Body of pancreas (tissue), 4 donors: ENCODE data around the gene ARHGAP26. TPM values are rescaled to one million over a fixed set of nuclear protein-coding genes. Genes with fewer than 3 reads are reported as not detected.

ENCODE experiments used
- ATAC-seq: fragments of 150-250 bp; one replicate; pipeline ENCODE4 v1.9.1; 2016
- DNase-seq, 4 donors: peaks; one replicate each; pipeline ENCODE4 v3.0.0-alpha.2; 2019
- H3K27ac ChIP-seq, 4 donors: fragments of 200-600 bp; sonication (generic); 1 replicate in 3 of 4; 2 replicates in 1 of 4; pipeline versions ENCODE4 v1.5.1 to v1.6.1; 2016 to 2019; ENCODE audit warnings: mild to moderate bottlenecking in 1 of 4, mixed read lengths in 1 of 4, moderate library complexity in 1 of 4
- H3K27me3 ChIP-seq, 2 donors: fragments of 200-600 bp; sonication (generic); one replicate each; pipeline ENCODE4 v1.6.0; 2016; ENCODE audit warnings: mild to moderate bottlenecking in 1 of 2
- H3K36me3 ChIP-seq, 2 donors: fragments of 200-600 bp; sonication (generic); replicated peaks in 1 of 2; 2 replicates each; pipeline ENCODE4 v1.5.1; 2016; ENCODE audit warnings: low read depth in 2 of 2; ENCODE audit not compliant: insufficient read depth in 1 of 2
- H3K4me1 ChIP-seq: fragments of 200-600 bp; sonication (generic); one replicate; pipeline ENCODE4 v1.6.0; 2016
- H3K4me3 ChIP-seq, 2 donors: fragments of 200-600 bp; sonication (generic); 1 replicate in 1 of 2; 2 replicates in 1 of 2; pipeline ENCODE4 v1.5.1; 2016 to 2019
- H3K9me3 ChIP-seq, 3 donors: fragments of 200-600 bp; sonication (generic); 1 replicate in 2 of 3; 2 replicates in 1 of 3; pipeline ENCODE4 v1.5.1; 2016
- POLR2A ChIP-seq, 3 donors: fragments of 450-650 bp; IDR thresholded peaks; one replicate each; pipeline ENCODE4 v1.6.1; 2016; ENCODE audit warnings: antibody characterized with exemption in 3 of 3, mild to moderate bottlenecking in 2 of 3
- WGBS, 2 donors: methylation state at CpG; one replicate each; pipeline ENCODE4 v1.1.5; 2017; 5-methylcytosine and 5-hydroxymethylcytosine counted together
- intact Hi-C: fragments of 100-400 bp; cut with DNase I; formaldehyde crosslinking; loops from one replicate; pipeline ENCODE4 v1.15.1; 2023
- total RNA-seq, 2 donors: library from RNA; depleted of rRNA; stranded (reverse); fragments of >200 nt; gene quantifications; one replicate each; pipeline ENCODE4 v1.1.0, GENCODE V29; 2016
- TF ChIP-seq, protein P1 (sequence below), 7 experiments: fragments of 450-650 bp in 4 of 7; fragments of 200-600 bp in 3 of 7; sonication (generic) in 3 of 7; IDR thresholded peaks; one replicate each; pipeline ENCODE4 v1.5.1; 2016 to 2019; ENCODE audit warnings: antibody characterized with exemption in 7 of 7

Gene ARHGAP26
- total RNA-seq, 2 donors from 2014 or later: 12.5 to 14.2 TPM

DNA sequence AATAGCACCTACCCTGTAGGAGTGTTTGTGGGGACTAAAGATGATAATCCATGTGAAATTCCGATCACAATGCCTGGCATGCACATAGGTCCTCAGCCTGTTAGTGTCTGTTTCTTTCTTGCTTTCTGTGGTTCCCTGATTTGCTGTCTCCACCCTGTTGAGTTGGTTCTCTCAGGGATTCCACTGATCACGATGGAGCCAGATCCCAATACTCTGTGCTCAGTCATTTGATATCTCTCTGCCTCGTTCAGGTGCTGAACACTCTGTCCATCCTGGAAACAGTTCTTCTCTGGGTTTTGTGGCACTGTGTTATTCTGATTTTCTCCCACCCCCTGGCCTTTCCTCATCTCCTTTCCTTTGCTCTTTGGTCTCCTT lies 60.8 kb downstream of the ARHGAP26 start:
- Histone ChIP-seq H3K4me1 (peaks cover 35% of the 10 kb centered on the region), H3K36me3 (no peaks in the 10 kb centered on the region), H3K4me3 (no peak overlapping the region), H3K27ac (no peak overlapping the region), H3K9me3 (no peaks in the 10 kb centered on the region), H3K27me3 (no peaks in the 10 kb centered on the region)
- DNase-seq (no peak), ATAC-seq (no peak)
- intact Hi-C loops: no loop called here
- no peak for TF ChIP-seq POLR2A (IDR thresholded peaks at IDR 0.05)
- TF ChIP-seq, protein P1, sequence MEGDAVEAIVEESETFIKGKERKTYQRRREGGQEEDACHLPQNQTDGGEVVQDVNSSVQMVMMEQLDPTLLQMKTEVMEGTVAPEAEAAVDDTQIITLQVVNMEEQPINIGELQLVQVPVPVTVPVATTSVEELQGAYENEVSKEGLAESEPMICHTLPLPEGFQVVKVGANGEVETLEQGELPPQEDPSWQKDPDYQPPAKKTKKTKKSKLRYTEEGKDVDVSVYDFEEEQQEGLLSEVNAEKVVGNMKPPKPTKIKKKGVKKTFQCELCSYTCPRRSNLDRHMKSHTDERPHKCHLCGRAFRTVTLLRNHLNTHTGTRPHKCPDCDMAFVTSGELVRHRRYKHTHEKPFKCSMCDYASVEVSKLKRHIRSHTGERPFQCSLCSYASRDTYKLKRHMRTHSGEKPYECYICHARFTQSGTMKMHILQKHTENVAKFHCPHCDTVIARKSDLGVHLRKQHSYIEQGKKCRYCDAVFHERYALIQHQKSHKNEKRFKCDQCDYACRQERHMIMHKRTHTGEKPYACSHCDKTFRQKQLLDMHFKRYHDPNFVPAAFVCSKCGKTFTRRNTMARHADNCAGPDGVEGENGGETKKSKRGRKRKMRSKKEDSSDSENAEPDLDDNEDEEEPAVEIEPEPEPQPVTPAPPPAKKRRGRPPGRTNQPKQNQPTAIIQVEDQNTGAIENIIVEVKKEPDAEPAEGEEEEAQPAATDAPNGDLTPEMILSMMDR (IDR thresholded peaks at IDR 0.05): no peak
- WGBS, 2 donors: 71 to 79% methylated on average over 3 of the region's 3 CpGs

DNA sequence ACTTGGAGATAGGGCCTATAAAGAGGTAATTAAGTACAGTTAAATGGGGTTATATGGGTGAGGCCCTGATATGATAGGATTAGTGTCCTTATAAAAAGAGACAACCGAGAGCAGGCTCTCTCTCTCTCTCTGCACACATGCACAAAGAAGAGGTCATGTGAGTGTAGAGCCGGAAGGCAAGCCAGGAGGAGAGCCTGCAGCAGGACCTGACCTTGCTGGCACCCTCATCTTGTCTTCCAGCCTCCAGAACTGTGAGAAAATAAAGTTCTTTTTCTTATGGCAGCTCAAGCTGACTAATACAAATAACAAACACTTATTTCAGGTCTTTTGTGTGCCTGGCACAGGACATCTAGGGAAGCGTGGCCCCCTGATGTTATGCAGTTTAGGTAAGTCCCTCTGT lies 62.1 kb downstream of the ARHGAP26 start:
- DNase-seq (no peak), ATAC-seq (no peak)
- intact Hi-C loops: no loop called here
- H3K27ac ChIP-seq: no peak overlapping the region
- WGBS, 2 donors: 91 to 98% methylated on average over 3 of the region's 3 CpGs
- no peak overlapping the region for H3K4me3 ChIP-seq
- H3K9me3 ChIP-seq: no peaks in the 10 kb centered on the region
- H3K4me1 ChIP-seq: peaks cover 23% of the 10 kb centered on the region
- H3K36me3 ChIP-seq: no peaks in the 10 kb centered on the region
- TF ChIP-seq, protein P1 (IDR thresholded peaks at IDR 0.05): no peak
- TF ChIP-seq POLR2A (IDR thresholded peaks at IDR 0.05): no peak
- no peaks in the 10 kb centered on the region for H3K27me3 ChIP-seq

DNA sequence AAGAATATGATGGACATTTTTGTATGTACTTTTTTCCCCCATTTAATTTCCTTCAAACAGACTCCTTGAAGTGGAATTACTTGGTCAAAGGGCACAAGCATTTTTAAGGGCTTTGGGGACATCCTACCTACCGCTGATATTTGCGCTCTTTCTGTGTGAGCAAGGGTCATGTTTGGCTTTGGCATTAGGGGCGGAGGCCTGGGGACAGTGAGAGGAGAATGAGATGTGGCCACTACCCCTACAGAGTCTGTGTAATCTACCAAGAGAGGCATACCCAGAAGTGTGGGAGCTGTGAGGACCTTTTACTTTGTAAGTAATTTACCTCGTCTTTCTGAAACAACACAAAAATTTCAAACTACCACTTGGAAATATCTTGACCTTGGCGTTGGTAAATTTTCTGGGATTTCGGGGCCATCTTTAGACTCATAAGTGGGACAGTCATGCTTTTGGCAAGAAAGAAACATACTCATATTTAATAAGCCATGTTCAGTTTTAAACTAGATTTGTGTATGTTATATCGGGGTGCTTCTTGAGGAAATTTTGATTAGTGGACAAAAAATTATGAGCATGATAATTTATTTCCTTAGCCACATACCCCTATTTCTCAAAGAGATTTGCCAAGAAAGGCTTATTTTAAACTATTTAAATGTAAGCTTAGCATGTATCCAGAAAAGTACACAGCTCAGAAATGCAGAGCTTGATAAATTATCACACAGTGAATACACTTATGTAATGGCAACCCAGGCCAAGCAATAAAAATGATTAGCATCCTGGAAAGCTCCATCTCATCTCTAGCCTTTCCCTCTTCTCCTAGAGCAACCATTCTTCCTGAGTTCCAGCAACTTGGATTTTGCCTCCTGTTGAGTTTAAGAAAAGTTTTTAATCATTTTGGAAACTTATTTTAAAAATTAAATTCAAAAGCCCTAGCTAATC lies 63.6 kb downstream of the ARHGAP26 start:
- Histone ChIP-seq H3K4me3 (no peak overlapping the region), H3K27me3 (no peaks in the 10 kb centered on the region), H3K27ac (no peak overlapping the region), H3K36me3 (no peaks in the 10 kb centered on the region), H3K9me3 (no peaks in the 10 kb centered on the region), H3K4me1 (peaks cover 9% of the 10 kb centered on the region)
- DNase-seq (no peak), ATAC-seq (no peak)
- intact Hi-C loops: no loop called here
- 88 to 94% methylated on average over 7 of the region's 7 CpGs for whole genome bisulfite sequencing, 2 donors
- TF ChIP-seq, protein P1 (IDR thresholded peaks at IDR 0.05): no peak
- TF ChIP-seq POLR2A (IDR thresholded peaks at IDR 0.05): no peak

DNA sequence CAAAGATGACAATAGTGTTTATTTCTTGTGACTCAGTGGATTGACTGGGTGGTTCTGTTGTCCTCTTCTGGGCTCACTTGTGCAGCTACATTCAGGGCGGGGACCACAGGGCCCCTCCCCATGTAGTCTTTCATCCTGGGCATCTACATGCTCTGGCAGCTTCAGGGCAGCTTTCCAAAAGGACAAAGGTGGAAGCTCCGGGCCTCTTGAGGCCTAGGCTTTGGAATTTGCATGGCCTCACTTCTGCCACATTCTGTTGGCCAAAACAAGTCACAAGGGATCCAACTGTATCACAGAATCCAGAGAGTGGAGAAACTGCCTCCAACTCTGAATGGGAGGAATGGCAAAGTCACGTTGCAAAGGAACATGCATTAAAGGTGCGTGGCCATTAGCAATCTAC lies 64.3 kb downstream of the ARHGAP26 start:
- Histone ChIP-seq H3K4me3 (no peak overlapping the region), H3K27me3 (no peaks in the 10 kb centered on the region), H3K36me3 (no peaks in the 10 kb centered on the region), H3K4me1 (peaks cover 10% of the 10 kb centered on the region), H3K27ac (no peak overlapping the region), H3K9me3 (no peaks in the 10 kb centered on the region)
- DNase-seq (no peak), ATAC-seq (no peak)
- TF ChIP-seq, protein P1 (IDR thresholded peaks at IDR 0.05): no peak
- no peak for TF ChIP-seq POLR2A (IDR thresholded peaks at IDR 0.05)
- 77 to 94% methylated on average over 3 to 4 of the region's 4 CpGs for WGBS, 2 donors
- intact Hi-C loops: no loop called here

DNA sequence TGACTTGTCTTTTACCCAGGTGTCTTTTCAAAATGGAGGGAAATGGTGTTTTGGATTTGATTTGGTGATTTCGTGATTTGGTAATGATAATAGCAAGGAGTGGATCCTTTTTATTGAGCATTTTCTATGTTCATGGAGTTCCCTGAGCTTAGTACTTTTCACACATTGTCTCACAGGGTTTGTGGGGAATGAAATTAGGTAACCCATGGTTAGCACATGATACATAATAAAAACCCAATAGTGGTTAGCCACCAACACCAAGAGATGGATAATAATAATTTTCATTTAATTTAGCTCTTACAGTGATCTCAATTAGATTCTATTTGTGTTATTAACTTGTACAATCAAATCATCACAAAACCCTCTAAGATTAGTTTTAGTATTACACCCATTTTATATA lies 65.4 kb downstream of the ARHGAP26 start:
- Histone ChIP-seq H3K4me3 (no peak overlapping the region), H3K9me3 (no peaks in the 10 kb centered on the region), H3K27ac (no peak overlapping the region), H3K36me3 (no peaks in the 10 kb centered on the region), H3K4me1 (peaks cover 10% of the 10 kb centered on the region), H3K27me3 (no peaks in the 10 kb centered on the region)
- DNase-seq: no peak
- 80 to 81% methylated on average over 1 of the region's 1 CpG for WGBS, 2 donors
- intact Hi-C loops: no loop called here
- TF ChIP-seq, protein P1 (IDR thresholded peaks at IDR 0.05): no peak
- no peak for TF ChIP-seq POLR2A (IDR thresholded peaks at IDR 0.05)
- no peak for ATAC-seq
